LNCAP (cell line): ENCODE measurements around the gene CNTFR.

Experiments used
- TF ChIP-seq, protein P1 (sequence below): fragments of 450-650 bp; IDR thresholded peaks from 2 replicates; pipeline ENCODE4 v1.5.1; 2017; ENCODE audit warnings: mild to moderate bottlenecking

Gene CNTFR, protein sequence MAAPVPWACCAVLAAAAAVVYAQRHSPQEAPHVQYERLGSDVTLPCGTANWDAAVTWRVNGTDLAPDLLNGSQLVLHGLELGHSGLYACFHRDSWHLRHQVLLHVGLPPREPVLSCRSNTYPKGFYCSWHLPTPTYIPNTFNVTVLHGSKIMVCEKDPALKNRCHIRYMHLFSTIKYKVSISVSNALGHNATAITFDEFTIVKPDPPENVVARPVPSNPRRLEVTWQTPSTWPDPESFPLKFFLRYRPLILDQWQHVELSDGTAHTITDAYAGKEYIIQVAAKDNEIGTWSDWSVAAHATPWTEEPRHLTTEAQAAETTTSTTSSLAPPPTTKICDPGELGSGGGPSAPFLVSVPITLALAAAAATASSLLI

DNA sequence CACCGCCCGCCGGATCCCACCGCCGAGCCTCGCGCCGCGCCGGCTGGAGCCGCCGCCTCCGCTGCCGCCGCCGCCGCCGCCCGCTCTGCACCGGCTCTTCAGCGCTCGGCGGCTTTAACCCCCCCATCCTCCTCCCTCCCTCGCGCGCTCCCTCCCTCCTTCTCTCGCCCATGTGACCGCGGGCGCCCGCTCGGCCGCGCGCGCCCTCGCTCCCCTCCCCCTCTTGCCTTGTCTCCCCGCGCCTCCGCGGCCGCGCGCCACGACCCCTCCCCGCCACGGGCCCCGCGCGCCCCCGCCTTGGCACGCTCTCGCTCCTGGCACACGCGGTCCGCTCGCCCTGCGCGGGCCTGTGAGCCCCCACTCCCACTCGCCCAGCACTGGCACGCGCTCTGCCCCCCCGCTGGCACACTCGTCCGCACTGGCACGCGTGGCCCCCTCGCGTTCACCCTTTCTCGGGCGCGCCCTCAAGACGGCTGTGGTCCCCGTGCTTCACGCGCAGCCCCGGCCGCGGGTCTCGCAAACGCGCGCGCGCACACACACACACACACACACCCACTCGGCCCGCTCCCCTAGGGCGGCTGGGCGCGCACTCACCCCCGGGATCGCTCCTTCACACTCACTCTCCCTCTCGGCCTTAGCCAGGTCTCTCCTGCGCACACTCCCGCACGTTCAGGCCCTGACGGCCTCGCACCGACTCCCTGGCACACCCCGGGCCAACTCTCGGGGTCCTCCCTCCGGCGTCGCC lies at the start of gene CNTFR:
Gene CNTFR, minus strand, starts transcription at position 89 of the 745 bp plus-strand sequence. CDS start 20,743 bp downstream, outside the sequence.
- TF ChIP-seq, protein P1, sequence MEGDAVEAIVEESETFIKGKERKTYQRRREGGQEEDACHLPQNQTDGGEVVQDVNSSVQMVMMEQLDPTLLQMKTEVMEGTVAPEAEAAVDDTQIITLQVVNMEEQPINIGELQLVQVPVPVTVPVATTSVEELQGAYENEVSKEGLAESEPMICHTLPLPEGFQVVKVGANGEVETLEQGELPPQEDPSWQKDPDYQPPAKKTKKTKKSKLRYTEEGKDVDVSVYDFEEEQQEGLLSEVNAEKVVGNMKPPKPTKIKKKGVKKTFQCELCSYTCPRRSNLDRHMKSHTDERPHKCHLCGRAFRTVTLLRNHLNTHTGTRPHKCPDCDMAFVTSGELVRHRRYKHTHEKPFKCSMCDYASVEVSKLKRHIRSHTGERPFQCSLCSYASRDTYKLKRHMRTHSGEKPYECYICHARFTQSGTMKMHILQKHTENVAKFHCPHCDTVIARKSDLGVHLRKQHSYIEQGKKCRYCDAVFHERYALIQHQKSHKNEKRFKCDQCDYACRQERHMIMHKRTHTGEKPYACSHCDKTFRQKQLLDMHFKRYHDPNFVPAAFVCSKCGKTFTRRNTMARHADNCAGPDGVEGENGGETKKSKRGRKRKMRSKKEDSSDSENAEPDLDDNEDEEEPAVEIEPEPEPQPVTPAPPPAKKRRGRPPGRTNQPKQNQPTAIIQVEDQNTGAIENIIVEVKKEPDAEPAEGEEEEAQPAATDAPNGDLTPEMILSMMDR, result no peak

DNA sequence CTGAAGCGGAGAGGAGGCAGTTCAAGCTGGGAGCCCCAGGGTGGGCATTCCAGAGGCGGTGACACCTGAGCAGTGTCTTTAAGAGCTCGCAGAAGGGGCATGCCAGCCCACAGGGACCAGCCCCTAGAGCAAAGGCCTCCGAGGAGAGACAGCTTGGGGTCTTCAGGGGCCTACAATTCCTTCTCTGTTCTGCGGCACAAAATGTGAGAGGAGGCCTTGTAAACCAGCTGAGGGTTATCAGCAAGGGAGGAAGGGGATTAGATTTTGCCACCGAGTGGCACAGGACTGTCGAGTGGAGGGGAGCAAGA lies 48.6 kb upstream of the CNTFR start:
- TF ChIP-seq, protein P1, result no peak

DNA sequence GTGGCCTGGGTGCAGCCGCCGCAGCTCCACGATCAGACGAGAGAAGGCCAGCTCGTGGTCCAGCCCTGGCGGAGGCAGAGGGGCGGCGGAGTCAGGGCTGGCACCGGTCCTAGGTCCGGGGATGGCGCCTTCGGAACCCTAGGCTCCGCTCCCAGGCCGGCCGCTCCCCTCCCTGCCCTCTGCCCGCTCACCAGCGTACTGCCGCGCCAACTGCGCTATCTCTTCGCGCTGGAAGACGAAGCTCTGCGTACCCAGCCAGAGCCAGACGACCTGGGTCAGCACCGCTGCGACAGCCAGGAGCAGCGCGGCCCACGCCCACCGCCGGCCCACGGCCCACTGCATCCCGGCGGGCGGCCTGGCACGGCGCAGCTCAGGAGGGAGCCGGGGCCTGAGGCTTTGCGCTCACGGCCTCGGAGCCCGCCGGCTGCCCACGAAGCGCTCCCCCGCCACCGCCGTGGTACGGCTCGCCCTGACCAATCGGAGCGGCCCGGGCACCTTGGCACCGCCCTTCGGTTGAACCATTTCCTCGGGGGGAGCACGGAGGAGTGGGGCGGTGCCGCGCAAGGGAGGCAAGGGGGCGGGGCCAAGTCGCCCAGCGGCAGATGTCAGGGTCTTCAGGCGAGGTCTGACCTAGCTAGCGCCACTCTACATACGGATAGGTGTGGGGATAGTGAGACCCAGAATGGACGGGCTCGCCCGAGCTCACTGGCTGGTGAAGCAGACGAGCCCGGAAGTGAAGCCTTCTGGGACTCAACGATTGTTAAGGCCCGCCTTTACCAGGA lies 48.0 kb upstream of the CNTFR start, which contains the start of gene SIGMAR1:
Gene SIGMAR1, minus strand, starts transcription at position 432 of the 782 bp plus-strand sequence. Its CDS starts 90 bp downstream, at position 342.
- TF ChIP-seq, protein P1, result no peak

DNA sequence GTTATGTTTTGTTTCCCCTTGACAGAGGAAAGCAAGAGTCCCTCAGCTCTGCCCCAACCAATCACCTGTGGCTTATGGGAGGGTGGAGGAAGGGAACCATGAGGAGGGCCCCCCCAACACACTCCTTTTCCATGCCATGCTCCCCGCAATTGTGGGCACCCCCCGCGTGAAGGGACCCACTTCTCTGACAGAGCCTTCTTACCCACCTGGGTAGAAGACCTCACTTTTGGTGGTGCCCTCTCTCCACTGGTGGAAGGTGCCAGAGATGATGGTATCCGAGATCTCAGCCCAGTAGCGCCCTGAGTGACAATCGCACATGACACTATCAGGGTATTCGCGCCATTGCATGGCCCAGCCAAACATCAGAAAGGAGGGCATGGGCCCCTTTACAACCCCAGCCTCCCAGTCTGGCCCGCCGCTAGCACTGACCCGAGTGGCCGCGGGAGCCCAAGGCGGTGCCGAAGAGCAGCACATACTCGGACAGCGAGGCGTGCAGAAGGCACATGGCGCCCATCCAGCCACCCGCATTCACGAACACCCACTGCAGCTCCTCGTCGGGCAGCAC lies 47.3 kb upstream of the CNTFR start:
- TF ChIP-seq, protein P1, result no peak

DNA sequence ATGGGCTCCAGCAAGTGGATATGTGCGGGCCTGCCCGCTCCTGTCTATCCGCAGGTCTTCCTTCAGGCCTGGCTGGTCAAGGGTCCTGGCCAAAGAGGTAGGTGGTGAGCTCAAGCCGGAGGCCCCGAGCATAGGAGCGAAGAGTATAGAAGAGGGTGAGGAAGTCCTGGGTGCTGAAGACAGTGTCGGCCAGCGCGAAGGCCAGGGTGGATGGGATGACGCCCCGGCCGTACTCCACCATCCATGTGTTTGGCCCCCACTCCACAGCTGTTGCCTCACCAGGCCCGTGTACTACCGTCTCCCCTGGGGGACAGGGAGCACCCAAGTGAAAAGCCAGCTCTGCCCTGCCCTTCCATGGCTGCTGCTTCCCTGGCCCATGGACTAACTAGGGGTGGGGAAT lies 46.0 kb upstream of the CNTFR start:
- TF ChIP-seq, protein P1, result no peak

DNA sequence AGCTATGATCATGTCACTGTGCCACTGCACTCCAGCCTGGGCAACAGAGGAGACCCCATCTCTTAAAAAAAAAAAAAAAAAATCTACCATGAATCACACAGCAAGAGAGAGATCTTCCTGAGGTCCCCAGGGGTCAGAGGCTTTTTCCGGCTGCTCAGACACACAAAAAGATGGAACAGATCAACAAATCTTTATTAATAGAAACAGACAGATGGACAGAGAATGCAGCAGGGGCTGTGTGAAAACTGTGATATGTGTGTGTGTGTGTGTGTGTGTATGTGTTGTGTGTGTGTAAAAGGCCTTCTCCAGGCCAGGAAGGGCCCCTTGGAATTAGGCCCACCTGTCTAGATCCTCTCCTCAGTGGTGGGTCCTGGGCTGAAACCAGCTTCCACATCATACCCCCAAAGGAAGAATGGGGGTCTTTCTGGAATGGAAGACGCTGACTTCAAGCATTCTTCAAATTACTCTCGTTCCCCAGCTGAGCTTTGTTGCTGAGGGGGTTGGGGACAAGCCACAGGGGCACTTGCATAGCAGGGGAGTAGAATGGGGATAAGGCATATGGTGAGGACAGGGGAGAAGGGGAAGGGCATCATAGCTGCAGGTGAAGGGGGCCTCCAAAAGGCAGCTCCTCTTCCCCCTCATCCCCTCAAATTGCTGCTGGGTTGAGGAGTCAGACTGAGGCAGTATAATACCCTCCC lies 45.2 kb upstream of the CNTFR start:
- TF ChIP-seq, protein P1, result no peak
